Measurements from ENCODE around the gene SNRNP25.

GRCh38 chr16:85865-86264 is 32.2 kb downstream of the SNRNP25 start:
- TF ChIP-seq CTCF (IDR thresholded peaks at IDR 0.05) (no peak), POLR2A (IDR thresholded peaks at IDR 0.05) (no peak)
